ENCODE data around the gene ZNF281.

Gene ZNF281

DNA sequence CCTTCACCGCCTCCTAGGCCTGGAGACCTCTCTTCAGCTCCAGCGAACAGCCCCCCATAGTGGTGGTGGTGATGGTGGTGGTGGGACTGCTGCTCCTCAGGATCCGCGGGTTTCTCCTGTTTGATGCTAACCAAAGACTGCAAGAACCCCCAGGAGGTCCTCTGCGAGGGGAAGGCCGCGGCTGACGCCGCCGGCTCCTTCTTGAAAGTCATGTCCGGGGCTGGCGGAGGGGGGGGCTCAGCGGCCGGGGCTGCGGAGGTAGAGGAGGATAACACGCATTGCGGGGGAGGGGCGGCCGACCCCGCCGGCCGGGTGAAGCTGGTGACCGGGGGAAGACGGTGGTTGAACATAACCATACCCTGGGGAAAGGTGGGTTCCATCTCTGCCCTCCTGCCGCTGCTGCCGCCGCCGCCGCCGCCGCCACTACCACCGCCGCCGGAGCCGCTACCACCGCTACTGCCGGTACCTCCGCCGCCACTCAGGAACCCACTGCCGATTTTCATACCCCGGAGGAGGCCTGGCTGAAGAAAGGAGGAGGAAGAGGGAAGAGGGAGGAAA lies 554 bp downstream of the ZNF281 start:
- in situ Hi-C loops (cut with HindIII; ENCODE audit: low sequenced_read_pairs) = no loop called here
- TF ChIP-seq, protein P1, sequence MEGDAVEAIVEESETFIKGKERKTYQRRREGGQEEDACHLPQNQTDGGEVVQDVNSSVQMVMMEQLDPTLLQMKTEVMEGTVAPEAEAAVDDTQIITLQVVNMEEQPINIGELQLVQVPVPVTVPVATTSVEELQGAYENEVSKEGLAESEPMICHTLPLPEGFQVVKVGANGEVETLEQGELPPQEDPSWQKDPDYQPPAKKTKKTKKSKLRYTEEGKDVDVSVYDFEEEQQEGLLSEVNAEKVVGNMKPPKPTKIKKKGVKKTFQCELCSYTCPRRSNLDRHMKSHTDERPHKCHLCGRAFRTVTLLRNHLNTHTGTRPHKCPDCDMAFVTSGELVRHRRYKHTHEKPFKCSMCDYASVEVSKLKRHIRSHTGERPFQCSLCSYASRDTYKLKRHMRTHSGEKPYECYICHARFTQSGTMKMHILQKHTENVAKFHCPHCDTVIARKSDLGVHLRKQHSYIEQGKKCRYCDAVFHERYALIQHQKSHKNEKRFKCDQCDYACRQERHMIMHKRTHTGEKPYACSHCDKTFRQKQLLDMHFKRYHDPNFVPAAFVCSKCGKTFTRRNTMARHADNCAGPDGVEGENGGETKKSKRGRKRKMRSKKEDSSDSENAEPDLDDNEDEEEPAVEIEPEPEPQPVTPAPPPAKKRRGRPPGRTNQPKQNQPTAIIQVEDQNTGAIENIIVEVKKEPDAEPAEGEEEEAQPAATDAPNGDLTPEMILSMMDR (IDR thresholded peaks at IDR 0.05; ENCODE audit: low read depth, low read length, missing control alignments) = no peak
- DNase-seq (ENCODE audit: low read depth) = no peak
- H3K4me3 ChIP-seq (ENCODE audit: low read depth, low read length) = peak overlapping the region; percentile 81

DNA sequence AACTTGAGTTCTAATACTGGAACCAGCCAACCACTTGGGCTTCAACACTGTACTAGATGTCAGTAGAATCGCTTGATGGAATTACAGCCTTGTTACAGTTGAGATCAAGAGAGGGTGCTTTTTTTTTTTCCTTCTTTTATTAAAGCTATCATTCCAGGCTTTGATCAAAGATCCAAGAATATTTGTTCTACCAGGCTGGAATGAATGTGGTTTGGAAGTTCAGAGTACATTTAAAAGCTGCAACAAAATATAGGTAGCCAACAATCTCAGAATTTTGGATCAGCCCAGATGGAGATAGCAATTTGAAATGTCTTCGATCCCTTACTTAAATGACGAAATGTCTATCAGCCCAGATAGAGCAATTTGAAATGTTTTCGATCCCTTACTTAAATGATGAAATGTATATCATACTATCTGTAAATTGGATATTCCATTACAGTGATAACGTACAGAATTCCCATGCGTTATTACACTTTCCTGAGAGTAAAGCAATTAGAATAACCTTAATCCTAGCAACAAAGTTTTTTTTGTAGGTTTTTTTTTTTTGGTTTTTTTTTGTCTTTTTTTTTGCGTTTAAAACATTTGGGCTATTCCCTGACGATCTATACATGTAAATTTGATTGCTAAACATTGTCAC lies 3.6 kb downstream of the ZNF281 start:
- H3K4me3 ChIP-seq (ENCODE audit: low read depth, low read length) = no peak overlapping the region
- in situ Hi-C loops (cut with HindIII; ENCODE audit: low sequenced_read_pairs) = no loop called here
- DNase-seq (ENCODE audit: low read depth) = no peak
- TF ChIP-seq, protein P1 (IDR thresholded peaks at IDR 0.05; ENCODE audit: low read depth, low read length, missing control alignments) = no peak

DNA sequence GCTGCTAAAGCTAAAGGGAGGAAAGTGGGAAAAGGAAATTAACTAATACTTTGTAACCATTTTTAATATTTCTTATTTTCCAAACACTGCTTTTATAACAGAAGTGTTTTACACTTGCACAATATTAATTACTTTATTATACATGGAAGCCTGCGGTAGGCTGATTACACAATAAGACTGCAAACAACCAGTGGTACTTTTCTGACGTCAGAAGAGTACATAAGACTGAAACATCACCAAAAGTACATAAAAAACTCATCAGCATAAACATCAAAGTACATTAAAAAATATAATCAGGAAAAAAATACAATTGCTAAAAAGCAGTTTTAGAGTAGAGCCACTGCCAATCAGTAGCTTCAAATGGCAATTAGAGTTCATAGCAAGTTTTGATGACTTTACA lies 4.6 kb downstream of the ZNF281 start:
- TF ChIP-seq, protein P1 (IDR thresholded peaks at IDR 0.05; ENCODE audit: low read depth, low read length, missing control alignments) = no peak
- DNase-seq (ENCODE audit: low read depth) = no peak
- no peak overlapping the region for H3K4me3 ChIP-seq (ENCODE audit: low read depth, low read length)
- in situ Hi-C loops (cut with HindIII; ENCODE audit: low sequenced_read_pairs) = no loop called here

DNA sequence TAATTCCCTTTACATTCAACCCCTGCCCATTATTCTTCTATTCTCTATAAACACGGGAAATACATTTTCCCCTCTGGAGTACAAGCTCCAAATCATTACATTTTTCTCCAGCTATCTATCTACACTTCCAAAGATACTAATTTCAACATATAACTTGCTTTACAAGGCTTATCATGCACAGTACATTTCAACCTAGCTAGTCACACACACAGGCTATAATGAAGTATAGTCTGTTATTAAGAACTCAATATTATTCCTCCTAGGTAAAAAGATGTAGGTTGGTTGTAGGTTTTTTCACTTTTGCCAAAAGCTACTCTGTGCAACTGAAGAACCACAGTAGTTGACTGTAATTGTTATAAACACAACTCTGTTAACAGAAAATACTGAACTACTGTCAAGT lies 8.1 kb downstream of the ZNF281 start:
- no peak for DNase-seq (ENCODE audit: low read depth)
- TF ChIP-seq, protein P1 (IDR thresholded peaks at IDR 0.05; ENCODE audit: low read depth, low read length, missing control alignments) = no peak
- H3K4me3 ChIP-seq (ENCODE audit: low read depth, low read length) = no peak overlapping the region
- in situ Hi-C loops (cut with HindIII; ENCODE audit: low sequenced_read_pairs) = no loop called here

DNA sequence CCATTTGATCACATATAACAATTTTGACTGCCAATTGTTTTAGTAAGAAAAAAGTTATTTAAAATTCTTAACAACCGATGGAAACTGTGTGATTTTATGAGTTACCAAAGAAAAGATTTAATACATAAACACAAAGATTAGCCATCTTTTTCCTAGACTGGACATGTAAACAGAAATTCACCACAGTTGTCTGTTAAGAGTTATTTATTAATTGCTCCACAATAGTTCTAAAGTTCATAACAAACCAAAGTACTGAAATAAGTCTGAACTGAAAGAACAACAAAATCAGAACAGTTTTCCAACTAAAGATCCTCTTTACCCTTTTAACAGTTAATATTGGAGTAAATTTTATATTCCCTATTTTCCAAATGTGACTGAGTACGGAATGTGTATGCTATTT lies 8.6 kb downstream of the ZNF281 start:
- in situ Hi-C loops (cut with HindIII; ENCODE audit: low sequenced_read_pairs) = no loop called here
- no peak overlapping the region for H3K4me3 ChIP-seq (ENCODE audit: low read depth, low read length)
- DNase-seq (ENCODE audit: low read depth) = no peak
- TF ChIP-seq, protein P1 (IDR thresholded peaks at IDR 0.05; ENCODE audit: low read depth, low read length, missing control alignments) = no peak

DNA sequence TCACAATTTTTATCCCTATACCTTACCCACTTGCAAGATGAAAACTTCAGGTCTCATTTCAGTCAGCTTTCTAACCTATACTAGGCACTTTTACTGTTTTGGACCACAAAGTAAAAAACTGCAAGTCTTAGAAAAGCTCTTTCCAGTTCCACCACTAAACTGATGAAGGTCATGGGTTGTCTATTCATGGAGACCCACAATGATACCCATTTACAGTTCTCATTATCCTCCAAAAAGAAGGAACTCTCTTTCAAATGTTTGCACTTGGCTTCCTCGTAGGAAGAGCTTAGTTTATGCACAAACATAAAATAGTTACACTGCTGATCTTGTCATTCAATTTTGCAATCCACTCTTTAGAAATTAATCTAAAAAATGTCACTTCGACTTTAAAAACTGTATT lies 9.3 kb downstream of the ZNF281 start:
- TF ChIP-seq, protein P1 (IDR thresholded peaks at IDR 0.05; ENCODE audit: low read depth, low read length, missing control alignments) = no peak
- no peak for DNase-seq (ENCODE audit: low read depth)
- in situ Hi-C loops (cut with HindIII; ENCODE audit: low sequenced_read_pairs) = no loop called here
- H3K4me3 ChIP-seq (ENCODE audit: low read depth, low read length) = no peak overlapping the region
